Stimulated activated naive CD8-positive, alpha-beta T cell treated with anti-CD3 and anti-CD28 coated beads, Interleukin-15, Interleukin-2, amounts not matched to agents 100 ng/mL and 50 ng/mL, for 24 hours (primary cell): Measurements from ENCODE around the gene CHDH.

ENCODE experiments used
- H3K27ac Mint-ChIP-seq: one replicate; pipeline ENCODE4 v1.8.0; 2021; ENCODE audit warnings: mild to moderate bottlenecking, mixed read lengths
- H3K27me3 Mint-ChIP-seq: one replicate; pipeline ENCODE4 v1.8.0; 2021; ENCODE audit warnings: mixed read lengths
- H3K36me3 Mint-ChIP-seq: one replicate; pipeline ENCODE4 v1.8.0; 2021; ENCODE audit warnings: low read depth, mixed read lengths
- H3K4me1 Mint-ChIP-seq: one replicate; pipeline ENCODE4 v1.8.0; 2021; ENCODE audit warnings: low read depth, mixed read lengths
- H3K4me3 Mint-ChIP-seq: one replicate; pipeline ENCODE4 v1.8.0; 2021; ENCODE audit warnings: mild to moderate bottlenecking, mixed read lengths
- H3K9me3 Mint-ChIP-seq: one replicate; pipeline ENCODE4 v1.8.0; 2021; ENCODE audit warnings: mixed read lengths

CHDH gene

GRCh38 chr3:53863145-53863544, 16.9 kb upstream of the CHDH start:
- Mint-ChIP-seq H3K36me3 (peaks cover 57% of the 10 kb centered on the region), H3K27me3 (no peaks in the 10 kb centered on the region), H3K4me3 (no peak overlapping the region), H3K27ac (no peak overlapping the region), H3K4me1 (no peaks in the 10 kb centered on the region), H3K9me3 (no peaks in the 10 kb centered on the region)

- Mint-ChIP-seq H3K27ac (no peak overlapping the region), H3K27me3 (no peaks in the 10 kb centered on the region)
These were observed 16.0 kb upstream of the CHDH start for GRCh38 chr3:53862241-53862640.

GRCh38 chr3:53860196-53860595, 14.0 kb upstream of the CHDH start:
- Mint-ChIP-seq H3K4me3 (no peak overlapping the region), H3K36me3 (peaks cover 44% of the 10 kb centered on the region), H3K4me1 (no peaks in the 10 kb centered on the region), H3K27me3 (no peaks in the 10 kb centered on the region), H3K9me3 (no peaks in the 10 kb centered on the region), H3K27ac (no peak overlapping the region)

More at GRCh38 chr3:53862241-53862640, 16.0 kb upstream of the CHDH start:
- Mint-ChIP-seq H3K4me3 (no peak overlapping the region), H3K9me3 (no peaks in the 10 kb centered on the region), H3K4me1 (no peaks in the 10 kb centered on the region), H3K36me3 (peaks cover 49% of the 10 kb centered on the region)

GRCh38 chr3:53859178-53859577, 13.0 kb upstream of the CHDH start:
- Mint-ChIP-seq H3K27me3 (no peaks in the 10 kb centered on the region), H3K27ac (no peak overlapping the region), H3K36me3 (peaks cover 36% of the 10 kb centered on the region), H3K9me3 (no peaks in the 10 kb centered on the region), H3K4me3 (no peak overlapping the region), H3K4me1 (no peaks in the 10 kb centered on the region)

- H3K27me3 Mint-ChIP-seq: no peaks in the 10 kb centered on the region
- peaks cover 32% of the 10 kb centered on the region for H3K36me3 Mint-ChIP-seq
- H3K4me1 Mint-ChIP-seq: no peaks in the 10 kb centered on the region
- no peak overlapping the region for H3K4me3 Mint-ChIP-seq
- no peaks in the 10 kb centered on the region for H3K9me3 Mint-ChIP-seq
- H3K27ac Mint-ChIP-seq: no peak overlapping the region
These were observed 12.0 kb upstream of the CHDH start for GRCh38 chr3:53858096-53858741.

GRCh38 chr3:53856964-53857363, 10.7 kb upstream of the CHDH start:
- peaks cover 19% of the 10 kb centered on the region for H3K36me3 Mint-ChIP-seq
- H3K4me1 Mint-ChIP-seq: no peaks in the 10 kb centered on the region
- H3K4me3 Mint-ChIP-seq: no peak overlapping the region
- no peaks in the 10 kb centered on the region for H3K27me3 Mint-ChIP-seq
- H3K9me3 Mint-ChIP-seq: no peaks in the 10 kb centered on the region
- no peak overlapping the region for H3K27ac Mint-ChIP-seq

- H3K27ac Mint-ChIP-seq: no peak overlapping the region
- H3K9me3 Mint-ChIP-seq: no peaks in the 10 kb centered on the region
- no peak overlapping the region for H3K4me3 Mint-ChIP-seq
- no peaks in the 10 kb centered on the region for H3K36me3 Mint-ChIP-seq
- no peaks in the 10 kb centered on the region for H3K4me1 Mint-ChIP-seq
- H3K27me3 Mint-ChIP-seq: peaks cover 29% of the 10 kb centered on the region
These were observed 4.7 kb upstream of the CHDH start for GRCh38 chr3:53850895-53851294.

- Mint-ChIP-seq H3K36me3 (no peaks in the 10 kb centered on the region), H3K4me3 (no peak overlapping the region), H3K27me3 (peaks cover 36% of the 10 kb centered on the region), H3K27ac (no peak overlapping the region), H3K4me1 (peaks cover 4% of the 10 kb centered on the region), H3K9me3 (no peaks in the 10 kb centered on the region)
These were observed 3.7 kb upstream of the CHDH start for GRCh38 chr3:53849916-53850315.

GRCh38 chr3:53846851-53847155, 584 bp upstream of the CHDH start:
- no peaks in the 10 kb centered on the region for H3K36me3 Mint-ChIP-seq
- H3K4me1 Mint-ChIP-seq: peaks cover 4% of the 10 kb centered on the region
- no peaks in the 10 kb centered on the region for H3K9me3 Mint-ChIP-seq
- no peak overlapping the region for H3K27ac Mint-ChIP-seq
- peaks cover 58% of the 10 kb centered on the region for H3K27me3 Mint-ChIP-seq
- peak overlapping the region; percentile 56 for H3K4me3 Mint-ChIP-seq

GRCh38 chr3:53845881-53846133, 412 bp downstream of the CHDH start:
- Mint-ChIP-seq H3K27me3 (peaks cover 58% of the 10 kb centered on the region), H3K4me3 (peak overlapping the region; percentile 60), H3K36me3 (no peaks in the 10 kb centered on the region), H3K4me1 (peaks cover 4% of the 10 kb centered on the region), H3K27ac (no peak overlapping the region), H3K9me3 (no peaks in the 10 kb centered on the region)

GRCh38 chr3:53845103-53845880, 927 bp downstream of the CHDH start:
- Mint-ChIP-seq H3K4me1 (peaks cover 4% of the 10 kb centered on the region), H3K4me3 (peak overlapping the region; percentile 60), H3K27ac (no peak overlapping the region), H3K9me3 (no peaks in the 10 kb centered on the region), H3K36me3 (no peaks in the 10 kb centered on the region), H3K27me3 (peaks cover 58% of the 10 kb centered on the region)

- Mint-ChIP-seq H3K27ac (no peak overlapping the region), H3K27me3 (peaks cover 53% of the 10 kb centered on the region), H3K4me3 (peak overlapping the region; percentile 60), H3K9me3 (no peaks in the 10 kb centered on the region), H3K4me1 (peaks cover 4% of the 10 kb centered on the region), H3K36me3 (no peaks in the 10 kb centered on the region)
These were observed 1.7 kb downstream of the CHDH start for GRCh38 chr3:53844262-53845102.

GRCh38 chr3:53843195-53844177, 2.7 kb downstream of the CHDH start:
- Mint-ChIP-seq H3K27ac (no peak overlapping the region), H3K4me3 (no peak overlapping the region), H3K36me3 (no peaks in the 10 kb centered on the region), H3K4me1 (peaks cover 4% of the 10 kb centered on the region), H3K27me3 (peaks cover 52% of the 10 kb centered on the region), H3K9me3 (no peaks in the 10 kb centered on the region)

- Mint-ChIP-seq H3K4me3 (no peak overlapping the region), H3K27me3 (peaks cover 43% of the 10 kb centered on the region), H3K4me1 (peaks cover 4% of the 10 kb centered on the region), H3K36me3 (no peaks in the 10 kb centered on the region), H3K27ac (no peak overlapping the region), H3K9me3 (no peaks in the 10 kb centered on the region)
These were observed 3.6 kb downstream of the CHDH start for GRCh38 chr3:53842436-53843194.
